Neuronal stem cell (in vitro differentiated cells): ENCODE data around the gene SNCA.

ENCODE experiments used
- DNase-seq: peaks from one replicate; pipeline ENCODE4 v3.0.0-alpha.2; 2013; ENCODE audit warnings: low spot score
- H2AFZ ChIP-seq: one replicate; pipeline ENCODE4 v1.6.1; 2013; ENCODE audit warnings: mild to moderate bottlenecking, low read length, inconsistent platforms
- H2AK5ac ChIP-seq: 2 replicates; pipeline ENCODE4 v1.6.1; 2013; ENCODE audit warnings: low read depth, mild to moderate bottlenecking, inconsistent platforms, low read length, moderate library complexity, mixed read lengths
- H2BK120ac ChIP-seq: 2 replicates; pipeline ENCODE4 v1.6.1; 2013; ENCODE audit warnings: low read depth, mild to moderate bottlenecking, inconsistent platforms, low read length, moderate library complexity, mixed read lengths
- H2BK12ac ChIP-seq: one replicate; pipeline ENCODE4 v1.6.1; 2013; ENCODE audit warnings: low read length, inconsistent platforms
- H2BK15ac ChIP-seq: 2 replicates; pipeline ENCODE4 v1.6.1; 2013; ENCODE audit warnings: mild to moderate bottlenecking, low read length, inconsistent platforms, mixed read lengths
- H2BK5ac ChIP-seq: one replicate; pipeline ENCODE4 v1.6.1; 2013; ENCODE audit warnings: inconsistent platforms, mild to moderate bottlenecking, low read length, moderate library complexity
- H3K14ac ChIP-seq: one replicate; pipeline ENCODE4 v1.6.1; 2013; ENCODE audit warnings: low read length, inconsistent platforms
- H3K18ac ChIP-seq: 2 replicates; pipeline ENCODE4 v1.6.1; 2013; ENCODE audit warnings: low read length, inconsistent platforms
- H3K23ac ChIP-seq: 2 replicates; pipeline ENCODE4 v1.6.1; 2013; ENCODE audit warnings: low read depth, mild to moderate bottlenecking, mixed read lengths, low read length, inconsistent platforms; ENCODE audit not compliant: poor library complexity
- H3K27ac ChIP-seq: replicated peaks from 3 replicates; pipeline ENCODE4 v1.5.1; 2013; ENCODE audit warnings: low read length, inconsistent platforms
- H3K27me3 ChIP-seq, 3 experiments: 2 replicates each; pipeline ENCODE4 v1.6.1; 2013; ENCODE audit warnings: low read length in 3 of 3, mild to moderate bottlenecking in 2 of 3, inconsistent platforms in 1 of 3, low read depth in 1 of 3, mixed read lengths in 1 of 3, moderate library complexity in 1 of 3; ENCODE audit not compliant: control insufficient read depth in 3 of 3, insufficient read depth in 3 of 3
- H3K36me3 ChIP-seq, 2 donors: replicated peaks in 1 of 2; 2 replicates each; pipeline ENCODE4 v1.6.1; 2013; ENCODE audit warnings: low read length in 2 of 2; ENCODE audit not compliant: control insufficient read depth in 2 of 2, insufficient read depth in 2 of 2
- H3K4ac ChIP-seq: 2 replicates; pipeline ENCODE4 v1.6.1; 2013; ENCODE audit warnings: inconsistent platforms, mild to moderate bottlenecking, low read length, moderate library complexity
- H3K4me1 ChIP-seq, 2 donors: 1 replicate in 1 of 2; 2 replicates in 1 of 2; pipeline ENCODE4 v1.6.1; 2013; ENCODE audit warnings: low read length in 2 of 2, low read depth in 1 of 2; ENCODE audit not compliant: control insufficient read depth in 2 of 2, insufficient read depth in 1 of 2
- H3K4me2 ChIP-seq: one replicate; pipeline ENCODE4 v1.6.1; 2013; ENCODE audit warnings: mild to moderate bottlenecking, low read length, inconsistent platforms; ENCODE audit not compliant: insufficient read depth, poor library complexity, severe bottlenecking
- H3K4me3 ChIP-seq, 2 donors: 2 replicates each; pipeline ENCODE4 v1.5.1; 2013; ENCODE audit warnings: low read length in 2 of 2, mild to moderate bottlenecking in 2 of 2, inconsistent platforms in 1 of 2, moderate library complexity in 1 of 2
- H3K79me1 ChIP-seq: one replicate; pipeline ENCODE4 v1.6.1; 2013; ENCODE audit warnings: low read depth, mild to moderate bottlenecking, inconsistent platforms, low read length, moderate library complexity
- H3K9ac ChIP-seq: one replicate; pipeline ENCODE4 v1.6.1; 2013; ENCODE audit warnings: mild to moderate bottlenecking, low read depth, low read length, inconsistent platforms; ENCODE audit not compliant: poor library complexity
- H3K9me3 ChIP-seq, 2 donors: replicated peaks in 1 of 2; 2 replicates each; pipeline versions ENCODE3 to v1.6.1; 2013; ENCODE audit warnings: low read length in 2 of 2, mild to moderate bottlenecking in 2 of 2, inconsistent platforms in 1 of 2, low read depth in 1 of 2, mixed read lengths in 1 of 2, moderate library complexity in 1 of 2; ENCODE audit not compliant: control insufficient read depth in 2 of 2, insufficient read depth in 1 of 2
- H4K8ac ChIP-seq: one replicate; pipeline ENCODE4 v1.6.1; 2013; ENCODE audit warnings: low read depth, mild to moderate bottlenecking, inconsistent platforms, low read length, moderate library complexity
- H4K91ac ChIP-seq: one replicate; pipeline ENCODE4 v1.6.1; 2013; ENCODE audit warnings: low read length, low read depth, mild to moderate bottlenecking, inconsistent platforms; ENCODE audit not compliant: poor library complexity
- WGBS, 2 donors: extraction: QIAGEN DNeasy Blood & Tissue Kit; methylation state at CpG; one replicate each; pipeline ENCODE4 v1.1.7; 2013; ENCODE audit warnings: missing lambda C conversion rate in 2 of 2, mixed read lengths in 1 of 2; ENCODE audit not compliant: insufficient read length in 2 of 2, insufficient replicate concordance in 1 of 2; ENCODE audit errors: extremely low coverage in 2 of 2; 5-methylcytosine and 5-hydroxymethylcytosine counted together

The SNCA gene

GRCh38 chr4:89724716-89725115, 112.2 kb downstream of the SNCA start:
- H3K23ac ChIP-seq = no peak overlapping the region
- no peak overlapping the region for H3K4me2 ChIP-seq
- no peaks in the 10 kb centered on the region for H3K36me3 ChIP-seq
- no peak overlapping the region for H2BK15ac ChIP-seq
- H2AFZ ChIP-seq = no peak overlapping the region
- no peak overlapping the region for H3K18ac ChIP-seq
- no CpG with 5 or more reads among the region's 2 CpGs for WGBS, 2 donors
- H3K27ac ChIP-seq = no peak overlapping the region
- H2AK5ac ChIP-seq = no peak overlapping the region
- no peak overlapping the region for H3K4ac ChIP-seq
- no peak overlapping the region for H3K9ac ChIP-seq
- H3K79me1 ChIP-seq = no peaks in the 10 kb centered on the region
- no peak overlapping the region for H4K8ac ChIP-seq
- DNase-seq = no peak
- H3K9me3 ChIP-seq = no peaks in the 10 kb centered on the region
- H2BK12ac ChIP-seq = no peak overlapping the region
- no peak overlapping the region for H4K91ac ChIP-seq
- H2BK5ac ChIP-seq = no peak overlapping the region
- H3K14ac ChIP-seq = no peak overlapping the region
- peaks cover 0 to 2% of the 10 kb centered on the region in 2 donors for H3K4me1 ChIP-seq
- no peak overlapping the region for H2BK120ac ChIP-seq
- H3K27me3 ChIP-seq = no peaks in the 10 kb centered on the region
- H3K4me3 ChIP-seq = no peak overlapping the region

DNA sequence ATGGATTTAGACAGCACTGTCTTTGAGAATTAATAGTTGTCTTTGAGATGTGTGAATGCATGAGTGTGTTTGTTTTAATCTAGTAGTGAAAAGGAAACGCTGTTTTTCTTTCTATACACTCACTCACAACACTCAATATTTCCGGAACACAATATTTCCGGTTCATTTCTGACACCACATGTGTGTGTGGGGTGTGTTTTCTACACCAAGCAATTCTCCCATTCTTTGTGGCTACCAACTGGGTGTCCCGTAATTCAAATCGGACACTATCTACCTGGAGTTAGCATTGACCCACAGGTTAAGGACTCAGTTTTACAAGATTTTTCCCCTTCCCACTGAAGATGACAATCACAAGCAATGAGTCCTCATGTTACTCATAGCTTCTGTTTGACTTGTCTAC, 113.9 kb downstream of the SNCA start:
- no peak overlapping the region for H3K9ac ChIP-seq
- no peak overlapping the region for H3K4me2 ChIP-seq
- H4K91ac ChIP-seq = no peak overlapping the region
- H2AFZ ChIP-seq = no peak overlapping the region
- H3K27me3 ChIP-seq = no peaks in the 10 kb centered on the region
- H2BK120ac ChIP-seq = no peak overlapping the region
- no CpG with 5 or more reads among the region's 5 CpGs for WGBS, 2 donors
- peaks cover 0 to 3% of the 10 kb centered on the region in 2 donors for H3K9me3 ChIP-seq
- H2BK12ac ChIP-seq = no peak overlapping the region
- H3K4ac ChIP-seq = no peak overlapping the region
- H2BK15ac ChIP-seq = no peak overlapping the region
- peaks cover 0 to 2% of the 10 kb centered on the region in 2 donors for H3K4me1 ChIP-seq
- no peaks in the 10 kb centered on the region for H3K36me3 ChIP-seq
- H3K27ac ChIP-seq = no peak overlapping the region
- no peak overlapping the region for H2AK5ac ChIP-seq
- no peak overlapping the region for H3K4me3 ChIP-seq
- H3K18ac ChIP-seq = no peak overlapping the region
- H2BK5ac ChIP-seq = no peak overlapping the region
- no peak overlapping the region for H3K23ac ChIP-seq
- no peak overlapping the region for H4K8ac ChIP-seq
- DNase-seq = no peak
- no peaks in the 10 kb centered on the region for H3K79me1 ChIP-seq
- H3K14ac ChIP-seq = no peak overlapping the region

DNA sequence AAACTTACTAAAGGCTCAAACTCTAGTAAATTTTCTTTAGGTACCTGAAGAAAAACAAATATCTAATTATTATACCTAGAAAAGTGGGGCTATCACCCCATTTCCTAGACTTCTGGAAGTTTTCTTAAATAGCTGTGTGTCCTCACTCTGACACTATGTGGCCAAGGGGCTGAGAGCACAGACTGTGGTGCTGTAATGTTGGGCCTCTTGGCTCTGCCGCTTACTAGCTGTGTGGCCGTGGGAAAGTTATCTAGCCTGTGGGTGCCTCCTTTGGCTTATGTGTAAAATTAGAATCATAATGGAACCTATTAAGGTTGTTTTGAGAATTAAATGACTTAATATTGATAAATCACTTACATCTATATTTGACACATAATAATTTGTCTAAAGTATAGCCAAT, 114.4 kb downstream of the SNCA start:
- H2BK120ac ChIP-seq = no peak overlapping the region
- H3K18ac ChIP-seq = no peak overlapping the region
- no peak overlapping the region for H3K14ac ChIP-seq
- H4K91ac ChIP-seq = no peak overlapping the region
- H3K9ac ChIP-seq = no peak overlapping the region
- no peak overlapping the region for H4K8ac ChIP-seq
- peaks cover 0 to 3% of the 10 kb centered on the region in 2 donors for H3K9me3 ChIP-seq
- H3K4me1 ChIP-seq = peaks cover 0 to 2% of the 10 kb centered on the region in 2 donors
- no peak overlapping the region for H2BK12ac ChIP-seq
- no peak overlapping the region for H3K4ac ChIP-seq
- H3K4me3 ChIP-seq = no peak overlapping the region
- no peak overlapping the region for H3K23ac ChIP-seq
- H3K4me2 ChIP-seq = no peak overlapping the region
- no peak for DNase-seq
- no peaks in the 10 kb centered on the region for H3K36me3 ChIP-seq
- H2AFZ ChIP-seq = no peak overlapping the region
- no CpG with 5 or more reads among the region's 2 CpGs for WGBS, 2 donors
- H3K27ac ChIP-seq = no peak overlapping the region
- no peak overlapping the region for H2BK15ac ChIP-seq
- H3K27me3 ChIP-seq = no peaks in the 10 kb centered on the region
- no peak overlapping the region for H2BK5ac ChIP-seq
- H3K79me1 ChIP-seq = no peaks in the 10 kb centered on the region
- H2AK5ac ChIP-seq = no peak overlapping the region

DNA sequence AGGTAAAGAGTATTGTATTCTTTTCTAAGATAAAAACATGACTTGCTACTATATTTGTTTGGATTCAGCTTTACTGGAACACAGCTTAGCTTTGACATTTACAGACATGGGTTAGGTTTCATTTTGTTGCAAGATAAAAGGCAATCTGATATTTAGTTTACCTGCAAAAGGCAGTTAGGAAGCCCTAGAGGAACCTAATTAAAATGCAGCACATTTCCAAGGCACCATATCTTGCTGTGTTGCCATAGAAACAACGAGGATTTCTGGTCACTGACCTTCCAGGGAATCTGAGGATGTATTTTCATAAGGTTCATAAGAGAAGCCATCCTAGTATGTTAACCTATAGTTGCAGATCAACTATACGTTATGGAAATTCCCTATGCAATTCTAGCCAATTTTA, 116.0 kb downstream of the SNCA start:
- Histone ChIP-seq H2AK5ac (no peak overlapping the region), H4K8ac (no peak overlapping the region), H2BK5ac (no peak overlapping the region), H3K27me3 (no peaks in the 10 kb centered on the region), H2BK15ac (no peak overlapping the region), H2BK120ac (no peak overlapping the region), H3K14ac (no peak overlapping the region), H3K27ac (no peak overlapping the region), H3K4me1 (peaks cover 0 to 2% of the 10 kb centered on the region in 2 donors), H4K91ac (no peak overlapping the region), H3K9ac (no peak overlapping the region), H3K4me2 (no peak overlapping the region), H2BK12ac (no peak overlapping the region), H3K79me1 (no peaks in the 10 kb centered on the region), H3K4me3 (no peak overlapping the region), H3K18ac (no peak overlapping the region), H3K9me3 (peaks cover 0 to 3% of the 10 kb centered on the region in 2 donors), H2AFZ (no peak overlapping the region), H3K4ac (no peak overlapping the region), H3K36me3 (no peaks in the 10 kb centered on the region), H3K23ac (no peak overlapping the region)
- no peak for DNase-seq
- no CpG with 5 or more reads among the region's 2 CpGs for WGBS, 2 donors
